Kidney glomerular epithelial cell (primary cell): ENCODE measurements around the gene HUWE1.
"Not testable (repeated sequence)": the region's sequence is repeated elsewhere in the genome, so short reads cannot be mapped to it uniquely, and the experiment has no call there.

Experiments used
- DNase-seq: peaks from one replicate; lab custom pipeline; 2025; lab: John Stamatoyannopoulos, UW

Gene HUWE1

DNA sequence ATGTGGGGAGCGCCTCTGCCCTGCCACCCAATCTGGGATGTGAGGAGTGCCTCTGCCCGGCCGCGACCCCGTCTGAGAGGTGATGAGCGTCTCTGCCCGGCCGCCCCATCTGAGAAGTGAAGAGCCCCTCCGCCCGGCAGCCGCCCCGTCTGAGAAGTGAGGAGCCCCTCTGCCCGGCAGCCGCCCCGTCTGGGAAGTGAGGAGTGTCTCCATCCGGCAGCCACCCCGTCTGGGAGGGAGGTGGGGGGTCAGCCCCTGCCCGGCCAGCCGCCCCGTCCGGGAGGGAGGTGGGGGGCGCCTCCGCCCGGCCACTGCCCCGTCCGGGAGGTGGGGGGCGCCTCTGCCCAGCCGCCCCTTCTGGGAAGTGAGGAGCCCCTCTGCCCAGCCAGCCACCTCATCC, 182.5 kb downstream of the HUWE1 start:
- DNase-seq, result not testable (repeated sequence)

DNA sequence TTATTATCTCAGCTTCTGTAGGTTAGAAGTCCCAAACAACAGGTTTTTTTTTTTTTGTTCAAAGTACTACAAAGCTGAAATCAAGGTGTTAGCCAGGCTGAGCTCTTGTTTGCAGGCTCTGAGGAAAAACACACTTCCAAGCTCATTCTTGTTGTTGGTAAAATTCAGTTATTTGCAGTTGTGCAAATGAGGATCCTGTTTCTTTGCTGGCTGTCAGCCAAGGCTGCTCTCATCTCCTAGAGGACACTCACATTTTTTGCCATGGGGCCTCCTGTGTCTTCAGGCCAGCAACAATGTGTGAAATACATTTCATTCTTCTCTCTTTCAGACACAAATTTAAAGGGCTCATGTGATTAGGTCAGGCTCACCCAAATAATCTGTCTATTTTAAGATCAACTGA, 192.1 kb downstream of the HUWE1 start:
- no peak for DNase-seq

DNA sequence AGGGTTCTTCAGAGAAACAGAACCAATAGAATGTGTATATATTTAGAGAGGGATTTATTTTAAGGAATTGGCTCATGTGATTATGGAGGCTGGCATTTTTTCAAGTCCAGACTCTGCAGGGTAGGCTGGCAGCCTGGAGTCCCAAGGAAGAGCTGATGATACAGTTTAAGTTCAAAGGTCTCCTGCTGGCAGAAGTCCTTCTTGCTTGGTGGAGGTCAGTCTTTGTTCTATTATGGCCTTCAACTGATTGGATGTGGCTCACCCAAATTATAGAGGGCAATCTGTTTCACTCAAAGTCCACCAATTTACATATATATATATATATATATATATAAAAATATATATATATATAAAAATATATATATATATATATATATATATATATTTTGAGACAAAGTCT, 200.2 kb downstream of the HUWE1 start:
- DNase-seq, result no peak

DNA sequence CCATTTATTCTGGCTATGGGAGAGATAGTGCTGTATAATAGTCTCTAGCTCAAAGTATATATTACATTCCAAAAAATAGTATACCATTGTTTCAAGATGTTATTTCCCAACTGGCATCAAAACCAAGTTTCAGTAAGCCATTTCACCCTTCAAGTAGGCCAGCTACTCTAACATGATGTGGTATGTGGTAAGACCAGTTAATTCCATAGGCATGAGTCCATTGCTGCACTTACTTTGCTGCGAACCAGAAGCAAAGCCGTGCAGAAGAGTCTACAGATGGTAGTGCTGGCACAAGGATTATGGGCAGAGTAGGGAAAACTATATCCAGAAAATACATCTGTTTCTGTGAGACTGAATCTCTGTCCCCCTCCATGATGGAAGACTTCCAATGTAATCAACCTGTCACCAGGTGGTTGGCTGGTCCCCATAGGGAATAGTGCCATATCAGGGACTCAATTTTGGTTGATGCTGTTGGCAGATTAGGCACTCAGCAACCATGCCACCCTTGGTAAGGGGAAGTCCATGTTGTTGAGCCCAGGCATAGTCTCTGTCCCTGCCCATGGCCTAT, 202.6 kb downstream of the HUWE1 start:
- no peak for DNase-seq

DNA sequence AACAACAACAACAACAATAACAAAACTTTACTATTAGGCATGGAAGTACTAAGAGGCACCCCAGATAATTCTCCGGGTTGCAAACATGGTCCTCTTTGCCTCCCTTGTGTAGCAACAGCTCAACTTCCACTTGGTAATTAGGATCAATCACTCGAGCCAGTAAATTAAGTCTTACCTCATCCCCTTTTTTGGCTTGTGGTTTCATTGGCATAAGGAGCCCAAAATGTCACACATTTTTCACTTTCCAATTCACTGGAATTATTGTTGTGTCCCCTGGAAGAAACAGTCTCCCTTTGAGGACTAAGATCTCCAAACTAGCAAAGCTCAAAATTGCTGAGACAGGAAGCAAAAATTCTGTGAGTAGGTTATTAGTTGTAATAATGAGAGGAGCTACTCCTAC, 203.1 kb downstream of the HUWE1 start:
- no peak for DNase-seq
